ENCODE measurements around the gene ZCCHC7. TPM values are rescaled to one million over a fixed set of nuclear protein-coding genes. Genes with fewer than 3 reads are reported as not detected.
"Not testable (repeated sequence)": the region's sequence is repeated elsewhere in the genome, so short reads cannot be mapped to it uniquely, and the experiment has no call there.

The ZCCHC7 gene
- total RNA-seq, 1 donor from 2014 or later: 26.9 TPM

DNA sequence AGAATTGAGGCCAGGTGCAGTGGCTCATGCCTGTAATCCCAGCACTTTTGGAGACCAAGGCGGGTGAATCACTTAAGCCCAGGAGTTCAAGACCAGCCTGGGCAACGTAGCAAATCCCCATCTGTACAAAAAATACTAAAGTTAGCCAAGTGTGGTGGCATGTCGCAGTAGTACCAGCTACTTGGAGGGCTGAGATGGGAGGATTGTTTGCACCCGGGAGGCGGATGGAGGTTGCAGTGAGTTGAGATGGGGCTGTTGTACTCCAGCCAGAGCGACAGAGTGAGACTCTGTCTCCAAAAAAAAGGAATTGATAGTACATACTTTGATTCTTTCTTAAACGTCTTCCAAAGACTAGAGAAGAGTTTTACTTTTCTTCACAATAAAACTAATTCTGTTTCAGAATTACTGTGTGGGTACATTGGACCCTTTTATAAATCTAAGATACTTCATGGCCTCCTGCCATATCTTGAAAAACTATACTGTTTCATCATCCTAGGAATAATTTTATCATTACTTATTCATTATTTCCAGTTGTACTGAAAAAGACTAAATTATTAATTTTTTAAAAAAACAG lies 170.1 kb downstream of the ZCCHC7 start:
- DNase-seq (ENCODE audit: low read depth) (no peak), FAIRE-seq (no peak)
- H3K36me3 ChIP-seq (ENCODE audit: control insufficient read depth, insufficient read depth, low read length): no peaks in the 10 kb centered on the region
- no peaks in the 10 kb centered on the region for H3K27me3 ChIP-seq (ENCODE audit: control insufficient read depth, insufficient read depth, low read length)
- H3K4me3 ChIP-seq (ENCODE audit: low read depth, low read length): no peak overlapping the region
- TF ChIP-seq, protein P1, sequence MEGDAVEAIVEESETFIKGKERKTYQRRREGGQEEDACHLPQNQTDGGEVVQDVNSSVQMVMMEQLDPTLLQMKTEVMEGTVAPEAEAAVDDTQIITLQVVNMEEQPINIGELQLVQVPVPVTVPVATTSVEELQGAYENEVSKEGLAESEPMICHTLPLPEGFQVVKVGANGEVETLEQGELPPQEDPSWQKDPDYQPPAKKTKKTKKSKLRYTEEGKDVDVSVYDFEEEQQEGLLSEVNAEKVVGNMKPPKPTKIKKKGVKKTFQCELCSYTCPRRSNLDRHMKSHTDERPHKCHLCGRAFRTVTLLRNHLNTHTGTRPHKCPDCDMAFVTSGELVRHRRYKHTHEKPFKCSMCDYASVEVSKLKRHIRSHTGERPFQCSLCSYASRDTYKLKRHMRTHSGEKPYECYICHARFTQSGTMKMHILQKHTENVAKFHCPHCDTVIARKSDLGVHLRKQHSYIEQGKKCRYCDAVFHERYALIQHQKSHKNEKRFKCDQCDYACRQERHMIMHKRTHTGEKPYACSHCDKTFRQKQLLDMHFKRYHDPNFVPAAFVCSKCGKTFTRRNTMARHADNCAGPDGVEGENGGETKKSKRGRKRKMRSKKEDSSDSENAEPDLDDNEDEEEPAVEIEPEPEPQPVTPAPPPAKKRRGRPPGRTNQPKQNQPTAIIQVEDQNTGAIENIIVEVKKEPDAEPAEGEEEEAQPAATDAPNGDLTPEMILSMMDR (IDR thresholded peaks at IDR 0.05; ENCODE audit: insufficient read depth, low read length, severe bottlenecking): no peak

DNA sequence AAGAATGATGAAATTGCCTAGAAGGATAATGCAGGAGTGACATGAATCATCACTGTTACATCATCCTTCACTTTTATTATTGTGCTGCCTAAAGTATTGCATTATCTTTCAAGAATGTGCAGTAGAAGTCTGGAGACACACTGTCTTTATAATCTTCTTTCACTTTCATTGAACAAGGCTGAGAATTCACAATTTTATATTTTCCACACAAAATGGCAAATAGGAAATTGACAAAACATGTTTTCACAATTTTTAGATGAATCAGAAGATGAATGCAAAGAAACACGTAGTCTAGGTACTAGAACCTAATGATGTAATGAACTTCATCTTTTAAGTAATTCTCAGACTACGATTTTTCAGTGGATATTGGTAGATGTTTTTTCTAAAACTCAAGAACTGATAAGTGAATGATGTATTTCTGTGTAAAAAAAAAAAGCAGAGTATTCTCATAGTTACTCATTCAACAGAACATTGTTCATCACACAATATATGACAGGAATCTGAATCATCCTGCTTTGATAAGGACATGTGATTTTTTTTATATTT lies 170.6 kb downstream of the ZCCHC7 start:
- FAIRE-seq: no peak
- H3K4me3 ChIP-seq (ENCODE audit: low read depth, low read length): no peak overlapping the region
- TF ChIP-seq, protein P1 (IDR thresholded peaks at IDR 0.05; ENCODE audit: insufficient read depth, low read length, severe bottlenecking): no peak
- no peaks in the 10 kb centered on the region for H3K27me3 ChIP-seq (ENCODE audit: control insufficient read depth, insufficient read depth, low read length)
- no peaks in the 10 kb centered on the region for H3K36me3 ChIP-seq (ENCODE audit: control insufficient read depth, insufficient read depth, low read length)
- DNase-seq (ENCODE audit: low read depth): peak; percentile 92

DNA sequence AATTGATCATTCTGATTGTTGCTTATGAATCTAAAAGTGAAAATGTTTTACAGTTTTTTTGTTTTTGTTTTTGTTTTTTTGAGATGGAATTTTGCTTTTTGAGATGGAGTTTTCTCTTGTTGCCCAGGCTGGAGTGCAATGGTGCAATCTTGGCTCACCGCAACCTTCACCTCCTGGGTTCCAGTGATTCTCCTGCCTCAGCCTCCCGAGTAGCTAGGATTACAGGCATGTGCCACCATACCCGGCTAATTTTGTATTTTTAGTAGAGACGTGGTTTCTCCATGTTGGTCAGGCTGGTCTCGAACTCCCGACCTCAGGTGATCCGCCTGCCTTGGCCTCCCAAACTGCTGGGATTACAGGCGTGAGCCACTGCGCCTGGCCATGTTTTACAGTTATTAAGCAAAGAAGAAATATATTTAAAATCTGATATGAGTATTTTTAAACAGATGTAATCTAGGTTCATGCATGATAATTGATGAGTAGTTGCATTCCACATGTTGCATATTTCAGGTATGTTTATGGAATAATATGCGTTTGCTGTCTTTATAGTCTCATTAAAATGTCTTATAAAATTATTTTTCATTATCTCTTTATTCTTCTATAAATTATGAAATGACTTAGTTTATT lies 171.4 kb downstream of the ZCCHC7 start:
- H3K27me3 ChIP-seq (ENCODE audit: control insufficient read depth, insufficient read depth, low read length); FAIRE-seq; H3K36me3 ChIP-seq (ENCODE audit: control insufficient read depth, insufficient read depth, low read length); H3K4me3 ChIP-seq (ENCODE audit: low read depth, low read length); DNase-seq (ENCODE audit: low read depth): not testable (repeated sequence)

DNA sequence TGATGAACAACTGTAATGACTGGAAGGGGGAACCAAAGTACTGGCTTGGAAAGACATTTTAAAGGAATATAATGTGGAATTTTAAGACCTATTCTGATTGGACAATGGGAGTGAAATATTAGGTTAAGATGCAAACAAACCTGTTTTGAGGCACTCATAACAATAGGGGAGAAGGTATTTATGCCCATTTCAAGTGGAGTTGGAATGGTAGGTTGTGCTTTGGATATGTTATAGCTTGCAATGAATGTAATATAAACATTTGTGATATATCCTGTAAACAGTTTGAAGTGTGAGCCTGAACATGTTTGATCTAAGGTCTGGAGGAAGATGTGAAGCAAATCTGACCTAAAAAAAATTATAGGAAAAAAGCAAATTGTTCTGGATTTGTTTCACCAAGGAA lies 172.5 kb downstream of the ZCCHC7 start:
- TF ChIP-seq, protein P1 (IDR thresholded peaks at IDR 0.05; ENCODE audit: insufficient read depth, low read length, severe bottlenecking): no peak
- Histone ChIP-seq H3K36me3 (ENCODE audit: control insufficient read depth, insufficient read depth, low read length) (no peaks in the 10 kb centered on the region), H3K27me3 (ENCODE audit: control insufficient read depth, insufficient read depth, low read length) (no peaks in the 10 kb centered on the region), H3K4me3 (ENCODE audit: low read depth, low read length) (no peak overlapping the region)
- DNase-seq (ENCODE audit: low read depth) (peak; percentile 66), FAIRE-seq (no peak)

DNA sequence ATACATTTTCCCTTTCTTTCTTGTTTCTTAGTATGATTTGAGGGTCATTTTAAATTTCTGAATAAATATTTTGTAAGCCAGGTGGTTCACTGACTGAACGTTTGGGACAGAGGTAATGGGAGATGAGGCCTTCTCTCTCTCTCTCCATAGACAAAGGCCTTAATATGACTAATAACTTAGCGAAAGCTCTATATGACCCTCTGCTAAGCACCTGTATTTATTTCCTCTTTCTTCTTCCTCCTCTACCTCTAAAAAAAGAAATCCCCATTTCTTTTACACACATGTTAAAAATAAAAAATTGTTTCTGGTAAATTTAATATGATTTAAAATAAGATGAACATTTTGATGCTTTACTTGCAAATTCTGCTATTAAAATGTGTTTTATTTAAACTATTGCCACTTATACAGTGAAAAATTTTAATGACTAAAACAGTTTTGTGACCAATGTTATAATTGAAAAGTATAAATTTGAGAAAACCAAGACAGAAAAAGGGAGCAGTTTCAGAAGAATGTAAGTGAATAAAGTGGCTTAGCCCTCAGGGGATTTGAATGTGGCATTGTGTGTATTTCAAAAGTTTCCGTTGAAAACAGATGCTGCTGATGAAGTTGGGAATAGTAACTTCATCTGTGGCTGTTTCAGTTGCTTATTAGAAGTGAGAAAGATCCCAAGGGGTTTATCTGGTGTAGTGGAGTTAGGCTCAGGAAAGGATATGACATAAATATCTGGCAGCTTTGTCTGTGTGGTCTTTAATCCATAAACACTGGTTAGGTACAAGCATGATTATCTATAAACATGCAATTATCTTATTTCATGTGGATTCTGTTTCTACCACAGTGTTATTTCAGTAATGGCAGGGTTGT lies 173.5 kb downstream of the ZCCHC7 start:
- Histone ChIP-seq H3K36me3 (ENCODE audit: control insufficient read depth, insufficient read depth, low read length) (no peaks in the 10 kb centered on the region), H3K27me3 (ENCODE audit: control insufficient read depth, insufficient read depth, low read length) (no peaks in the 10 kb centered on the region), H3K4me3 (ENCODE audit: low read depth, low read length) (no peak overlapping the region)
- TF ChIP-seq, protein P1 (IDR thresholded peaks at IDR 0.05; ENCODE audit: insufficient read depth, low read length, severe bottlenecking): no peak
- no peak for FAIRE-seq
- DNase-seq (ENCODE audit: low read depth): peak; percentile 57

DNA sequence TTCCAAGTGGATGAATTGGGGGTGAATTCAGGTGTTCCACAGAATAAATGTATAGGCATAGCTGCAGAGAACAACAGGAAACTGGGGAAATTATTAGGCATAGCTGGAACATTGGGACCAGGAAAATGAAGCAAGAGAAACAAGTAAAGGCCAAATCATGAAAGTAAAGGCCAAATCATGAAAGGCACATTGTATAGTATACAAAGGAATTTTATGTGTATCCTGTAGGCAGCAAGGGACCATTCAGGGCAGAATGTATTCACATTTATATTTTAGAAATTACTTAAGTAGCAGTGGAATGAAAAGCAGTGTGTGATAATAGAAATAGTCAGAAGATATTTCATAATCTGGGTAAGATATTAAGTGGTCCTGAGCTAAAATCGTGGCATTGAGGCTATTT lies 174.8 kb downstream of the ZCCHC7 start:
- Histone ChIP-seq H3K36me3 (ENCODE audit: control insufficient read depth, insufficient read depth, low read length) (no peaks in the 10 kb centered on the region), H3K27me3 (ENCODE audit: control insufficient read depth, insufficient read depth, low read length) (no peaks in the 10 kb centered on the region), H3K4me3 (ENCODE audit: low read depth, low read length) (no peak overlapping the region)
- TF ChIP-seq, protein P1 (IDR thresholded peaks at IDR 0.05; ENCODE audit: insufficient read depth, low read length, severe bottlenecking): no peak
- DNase-seq (ENCODE audit: low read depth): no peak
- FAIRE-seq: no peak
